Femur (tissue), 1 donor: ENCODE data around the gene GEN1.

Experiments used
- DNase-seq: peaks from one replicate; pipeline ENCODE4 v3.0.0-alpha.2; 2017

Gene GEN1

DNA sequence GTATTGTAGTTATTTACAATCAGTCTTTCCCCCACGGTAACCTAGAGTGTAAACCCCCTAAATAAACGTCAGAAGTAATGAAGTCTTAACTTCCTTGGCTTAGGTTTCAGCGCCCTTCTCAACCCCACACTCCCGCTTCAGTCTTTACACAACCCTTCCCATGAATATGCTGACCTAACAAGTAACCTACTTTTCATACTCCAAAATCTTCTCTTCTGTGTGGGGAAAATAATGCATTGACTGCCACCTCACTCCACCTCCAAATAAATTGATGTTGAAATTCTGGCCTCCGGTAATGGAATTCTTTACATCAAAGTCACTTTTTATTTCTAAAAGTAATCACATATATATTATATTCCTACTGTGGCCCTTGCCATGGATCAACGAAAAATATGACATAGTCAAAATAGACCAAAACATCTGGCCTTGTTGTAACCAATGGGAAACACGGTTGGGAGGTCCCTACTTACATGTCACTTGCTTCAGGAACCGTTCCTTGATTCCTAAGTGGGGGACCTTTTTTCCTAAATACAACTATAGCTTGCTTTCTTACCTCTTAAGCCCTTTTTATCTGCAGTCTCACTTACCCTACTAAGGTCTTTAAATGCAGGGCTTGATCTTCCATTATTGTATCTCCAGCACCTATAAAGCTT lies 961 bp downstream of the GEN1 start:
- DNase-seq, result no peak

DNA sequence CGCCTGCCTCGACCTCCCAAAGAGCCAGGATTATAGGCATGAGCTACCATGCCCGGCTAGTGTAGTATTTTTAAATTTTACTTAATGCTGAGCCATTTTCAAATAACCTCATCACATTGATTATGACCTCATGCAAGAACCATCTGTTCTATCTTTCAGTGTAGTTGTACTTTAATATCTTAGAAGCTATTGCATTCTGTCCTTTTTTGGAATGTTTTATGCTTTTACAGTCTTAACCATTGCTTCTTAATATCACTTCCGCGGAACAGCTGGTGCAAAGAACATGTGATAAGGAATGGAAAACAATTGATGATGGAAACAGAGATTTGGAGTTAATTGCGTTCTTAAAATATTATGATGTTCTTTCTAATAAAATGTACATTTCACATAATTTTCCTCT lies 2.7 kb downstream of the GEN1 start:
- DNase-seq, result no peak

DNA sequence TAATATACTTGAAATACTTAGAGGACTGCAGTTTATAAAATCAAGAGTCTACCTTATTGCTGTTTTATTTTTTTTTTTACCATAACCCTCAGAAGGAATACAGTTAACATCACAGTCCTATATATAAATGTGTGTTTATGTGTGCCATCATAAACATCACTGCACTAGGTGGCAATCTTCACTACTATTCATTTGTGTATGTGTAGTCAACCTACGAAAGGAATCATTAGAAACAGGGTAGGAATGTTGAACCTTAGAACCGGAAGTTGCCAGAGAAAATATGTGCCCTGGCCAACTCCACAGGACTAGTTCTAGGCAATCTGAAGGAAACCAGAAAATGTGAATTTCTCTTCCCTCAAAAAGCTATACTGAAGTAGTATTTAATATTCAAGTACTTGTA lies 3.4 kb downstream of the GEN1 start:
- no peak for DNase-seq

DNA sequence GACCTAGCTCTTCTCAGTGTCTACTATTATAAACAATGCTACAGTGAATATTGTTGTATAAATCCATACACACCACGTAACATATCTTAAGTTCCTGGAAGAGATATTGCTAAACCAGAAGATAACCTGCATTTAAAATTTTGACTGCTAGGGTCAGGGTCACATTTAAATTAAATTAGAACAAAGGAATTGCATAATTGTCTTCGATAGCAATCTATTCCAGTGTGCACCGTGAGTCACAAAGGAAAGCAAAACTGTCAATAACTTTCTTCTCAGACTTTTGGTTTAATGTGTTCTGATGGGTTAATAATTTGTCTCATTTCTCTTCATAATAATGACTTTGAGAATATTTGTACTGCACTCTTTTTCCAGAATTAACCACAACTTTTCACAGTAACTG lies 4.2 kb downstream of the GEN1 start:
- DNase-seq, result no peak

DNA sequence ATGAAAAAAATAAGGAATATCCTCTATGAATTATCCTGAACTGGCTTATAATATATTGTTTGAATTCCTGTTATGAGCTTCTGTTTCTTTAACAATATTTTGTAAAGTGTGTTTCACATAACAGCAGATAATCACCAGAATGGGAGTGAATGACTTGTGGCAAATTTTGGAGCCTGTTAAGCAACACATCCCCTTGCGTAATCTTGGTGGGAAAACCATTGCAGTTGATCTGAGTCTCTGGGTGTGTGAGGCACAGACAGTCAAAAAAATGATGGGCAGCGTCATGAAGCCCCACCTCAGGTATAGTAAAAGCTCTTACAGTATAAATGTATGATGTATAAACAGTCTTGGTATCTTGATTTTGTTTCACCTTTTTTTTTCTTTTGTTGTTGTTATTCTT lies 5.9 kb downstream of the GEN1 start:
- DNase-seq, result no peak

DNA sequence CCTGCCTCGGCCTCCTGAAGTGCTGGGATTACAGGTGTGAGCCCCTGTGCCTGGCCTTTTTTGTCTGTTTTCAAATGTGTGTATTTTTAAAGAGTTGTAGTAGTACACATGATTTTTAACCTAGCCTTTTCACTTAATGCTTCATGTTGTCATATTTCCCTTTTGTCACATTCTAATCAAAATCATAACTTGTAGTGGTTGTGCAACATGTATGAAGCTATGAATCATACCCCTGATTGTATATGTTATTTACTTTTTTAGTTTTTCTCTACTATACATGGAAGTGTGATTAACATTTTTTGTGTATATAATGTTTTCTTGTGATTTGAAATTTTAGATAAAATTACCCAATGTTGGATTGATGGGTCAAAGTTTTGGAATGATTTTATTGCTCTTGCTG lies 8.5 kb downstream of the GEN1 start:
- no peak for DNase-seq

DNA sequence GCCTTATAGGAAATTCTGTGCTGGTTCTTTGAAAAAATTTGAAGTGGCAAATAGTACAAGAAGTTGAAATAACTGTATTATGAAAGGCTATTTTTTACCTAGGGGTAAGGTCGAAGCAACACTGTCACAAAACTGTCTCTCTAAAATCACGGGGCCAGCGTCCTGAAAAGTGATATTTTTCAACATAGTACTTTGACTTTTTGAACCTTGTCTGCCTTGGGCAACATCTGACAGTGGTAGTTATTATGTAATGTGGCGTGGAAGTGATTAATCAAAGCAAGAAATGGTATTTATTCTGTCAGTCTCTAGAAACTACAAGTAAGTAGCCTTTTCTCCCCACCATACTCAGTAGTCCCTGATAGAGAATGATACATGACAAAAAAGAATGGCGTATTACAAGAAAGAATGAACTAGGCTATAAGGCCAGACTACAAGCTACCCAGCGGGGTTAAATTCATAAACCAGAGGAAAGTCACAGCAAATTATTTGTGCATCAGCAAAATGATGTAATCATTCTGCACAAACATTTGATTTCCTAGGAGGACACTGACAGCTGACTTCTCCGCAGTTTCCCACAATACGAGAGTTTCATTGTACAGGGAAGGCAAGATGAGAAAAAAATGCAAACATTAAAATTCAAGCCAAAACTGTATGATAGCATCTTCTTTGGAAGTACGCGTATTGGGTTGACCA lies 9.8 kb downstream of the GEN1 start:
- DNase-seq, result no peak

DNA sequence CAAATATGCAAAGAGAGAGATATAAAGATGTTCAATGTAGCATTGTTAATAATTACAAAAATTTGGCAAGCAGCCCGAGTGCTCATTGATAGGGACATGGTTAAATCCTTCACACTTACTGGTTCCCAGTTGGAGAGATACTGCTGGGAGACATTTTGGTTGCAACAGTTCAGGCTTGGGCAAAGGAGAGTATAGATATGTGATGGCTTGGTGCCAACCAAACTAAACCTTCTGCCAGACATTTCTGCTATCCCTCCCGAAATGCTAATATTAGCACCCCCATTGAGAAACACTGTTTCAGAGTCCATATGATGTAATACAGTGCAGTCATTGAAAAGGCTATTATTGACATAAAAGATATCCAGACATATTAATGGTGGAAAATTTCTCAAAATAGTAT lies 11.5 kb downstream of the GEN1 start:
- DNase-seq, result no peak

DNA sequence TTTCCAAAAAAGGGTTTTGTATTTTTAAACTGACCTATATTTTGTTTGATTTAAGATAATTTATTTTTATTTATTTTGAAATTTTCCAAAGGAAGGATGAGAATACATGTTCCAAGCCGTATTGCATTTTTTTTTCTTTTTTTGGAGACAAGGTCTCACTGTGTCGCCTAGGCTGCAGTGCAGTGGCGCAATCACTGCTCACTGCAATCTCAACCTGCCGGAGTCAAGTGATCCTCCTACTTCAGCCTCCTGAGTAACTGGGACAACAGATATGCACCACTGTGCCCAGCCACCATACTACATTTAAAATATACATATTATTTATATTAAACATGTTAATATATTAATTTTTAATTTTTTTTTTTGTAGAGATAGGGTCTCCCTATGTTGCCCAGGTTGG lies 15.0 kb downstream of the GEN1 start:
- DNase-seq, result no peak

DNA sequence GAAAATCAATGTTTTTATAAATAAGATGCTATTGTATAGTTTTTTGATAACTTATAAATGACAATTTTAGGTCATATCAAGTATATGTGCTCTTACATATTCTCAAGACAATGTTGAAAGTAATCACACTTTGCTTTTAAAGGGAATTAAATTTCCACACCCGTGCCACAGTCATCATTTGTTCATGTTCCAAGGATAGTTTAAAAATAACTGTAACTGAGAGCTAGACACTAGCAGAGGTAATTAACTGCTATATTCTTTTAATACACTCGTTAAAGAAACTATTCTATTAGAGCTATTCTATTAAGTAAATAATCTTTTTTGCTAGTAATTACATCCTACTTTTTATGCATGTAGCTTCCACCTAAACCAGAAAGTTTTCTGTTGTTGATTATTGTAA lies 18.0 kb downstream of the GEN1 start:
- no peak for DNase-seq

DNA sequence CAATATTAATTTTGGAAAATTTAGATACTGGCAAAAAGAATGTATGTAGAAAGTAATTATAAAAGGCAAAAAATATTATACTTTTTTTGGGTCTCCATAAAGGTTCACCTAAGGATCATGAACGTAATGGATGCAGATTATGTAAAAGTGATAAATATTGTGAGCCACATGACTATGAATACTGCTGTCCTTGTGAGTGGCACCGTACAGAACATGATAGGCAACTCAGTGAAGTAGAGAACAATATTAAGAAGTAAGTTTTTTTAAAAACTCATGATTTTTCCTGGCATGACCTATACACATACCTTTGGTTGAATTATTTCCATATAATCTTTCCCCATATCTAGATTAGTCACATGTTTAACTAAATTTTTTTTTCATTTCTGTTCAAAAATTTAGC lies 18.6 kb downstream of the GEN1 start:
- no peak for DNase-seq

DNA sequence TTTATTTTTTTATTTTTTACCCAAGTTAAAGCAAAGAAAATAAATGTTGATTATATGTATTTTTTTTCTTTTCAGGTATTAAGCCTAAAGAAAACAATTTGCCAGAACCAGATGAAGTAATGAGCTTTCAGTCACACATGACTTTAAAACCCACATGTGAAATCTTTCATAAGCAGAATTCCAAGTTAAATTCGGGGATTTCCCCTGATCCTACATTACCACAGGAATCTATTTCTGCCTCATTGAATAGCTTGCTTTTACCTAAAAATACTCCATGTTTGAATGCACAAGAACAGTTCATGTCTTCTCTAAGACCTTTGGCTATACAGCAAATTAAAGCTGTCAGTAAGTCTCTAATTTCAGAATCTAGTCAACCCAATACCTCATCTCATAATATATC lies 26.6 kb downstream of the GEN1 start:
- DNase-seq, result no peak

DNA sequence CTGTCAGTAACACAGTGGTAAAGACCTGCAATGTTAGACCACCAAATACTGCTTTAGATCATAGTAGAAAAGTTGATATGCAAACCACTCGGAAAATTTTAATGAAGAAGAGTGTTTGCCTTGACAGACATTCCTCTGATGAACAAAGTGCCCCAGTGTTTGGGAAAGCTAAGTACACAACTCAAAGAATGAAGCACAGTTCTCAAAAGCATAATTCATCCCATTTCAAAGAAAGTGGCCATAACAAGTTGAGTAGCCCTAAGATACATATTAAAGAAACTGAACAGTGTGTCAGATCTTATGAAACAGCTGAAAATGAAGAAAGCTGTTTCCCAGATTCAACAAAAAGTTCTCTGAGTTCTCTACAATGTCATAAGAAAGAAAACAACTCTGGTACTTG lies 27.5 kb downstream of the GEN1 start:
- DNase-seq, result no peak

DNA sequence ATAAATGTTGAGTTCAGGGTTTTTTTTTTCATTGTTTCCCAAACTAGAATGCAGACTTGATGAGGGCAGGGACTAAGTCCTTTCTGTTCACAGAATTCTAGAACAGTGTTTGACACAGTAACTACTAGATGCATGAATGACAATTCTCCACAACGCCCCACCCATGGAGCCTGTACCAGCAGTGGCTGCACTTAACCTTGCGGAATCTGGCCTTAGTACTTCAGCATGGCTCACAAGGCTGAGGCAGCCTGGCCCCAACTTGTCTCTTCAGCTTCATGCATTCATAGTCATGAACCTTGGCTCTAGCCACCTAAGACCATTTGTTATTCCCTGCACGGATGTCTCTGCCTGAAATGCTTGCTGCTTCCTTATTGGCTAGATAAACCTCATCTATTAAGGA lies 32.8 kb downstream of the GEN1 start:
- no peak for DNase-seq

DNA sequence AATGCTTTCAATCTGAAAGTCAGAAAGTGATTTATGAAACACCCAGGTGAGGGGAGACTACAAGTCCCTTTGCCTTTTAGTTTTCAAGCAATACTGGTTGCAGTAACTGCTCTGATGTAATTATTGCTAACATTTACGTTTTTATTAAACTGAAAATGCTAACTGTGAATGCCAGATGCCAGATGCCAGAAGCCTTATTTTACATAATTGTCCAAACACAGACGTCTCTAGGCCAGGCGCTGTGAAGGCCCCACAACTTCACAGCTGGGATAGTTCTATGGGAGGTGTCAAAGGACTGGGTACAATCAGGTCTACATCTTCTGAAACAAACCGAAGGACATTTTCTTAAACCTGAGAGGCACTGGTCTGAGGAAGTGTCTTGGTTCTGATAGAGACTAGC lies 34.8 kb downstream of the GEN1 start:
- no peak for DNase-seq

DNA sequence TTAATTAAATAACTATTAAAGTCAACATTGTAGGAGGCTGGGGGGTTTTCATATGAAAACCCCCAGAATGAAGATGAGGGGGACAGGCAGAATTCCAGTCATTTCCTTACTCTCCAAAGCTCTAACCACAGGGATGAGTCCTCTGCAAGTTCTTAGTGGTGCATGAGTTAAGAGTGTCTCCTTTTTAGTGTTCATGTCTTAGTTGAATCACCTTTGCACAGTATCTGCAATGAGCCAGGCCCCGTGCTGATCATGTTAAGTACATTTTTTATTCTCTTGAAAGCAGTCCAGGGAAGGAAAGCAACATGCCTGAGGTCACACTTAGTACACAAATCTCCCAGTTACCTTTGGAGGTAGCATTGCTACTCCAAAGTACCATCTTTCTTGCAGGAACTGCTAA lies 36.6 kb downstream of the GEN1 start:
- DNase-seq, result no peak

DNA sequence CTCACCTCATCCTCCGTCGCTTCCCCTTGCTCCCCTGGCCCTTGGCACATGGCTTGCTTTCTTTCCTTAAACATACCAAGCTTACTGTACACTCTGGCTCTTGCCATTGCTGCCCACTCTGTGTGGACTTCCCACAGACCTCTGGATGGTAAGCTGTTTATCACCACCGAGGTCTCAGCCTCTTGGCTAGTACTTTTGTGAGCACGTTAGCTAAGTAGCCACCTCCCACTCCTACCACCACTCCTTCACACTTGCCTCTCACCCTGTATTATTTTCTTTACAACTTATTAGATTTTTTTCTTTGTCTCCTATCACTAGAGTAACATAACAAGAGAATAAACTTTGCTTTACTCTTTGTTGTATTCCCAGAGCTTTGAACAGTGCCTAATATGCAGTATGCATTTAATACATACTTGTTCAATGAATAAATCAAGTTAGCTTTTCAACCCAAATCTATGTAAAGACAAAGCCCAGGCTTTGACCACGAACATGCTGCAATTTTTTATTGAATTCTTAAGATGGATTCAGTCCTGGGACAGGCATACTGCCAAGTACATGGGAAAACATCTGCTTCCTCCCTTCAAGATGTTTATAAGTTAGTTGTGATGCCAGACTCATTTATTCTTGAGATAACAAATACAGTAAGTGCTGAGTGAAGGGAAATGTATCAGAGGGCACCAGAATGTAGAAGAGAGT lies 37.3 kb downstream of the GEN1 start:
- DNase-seq, result no peak

DNA sequence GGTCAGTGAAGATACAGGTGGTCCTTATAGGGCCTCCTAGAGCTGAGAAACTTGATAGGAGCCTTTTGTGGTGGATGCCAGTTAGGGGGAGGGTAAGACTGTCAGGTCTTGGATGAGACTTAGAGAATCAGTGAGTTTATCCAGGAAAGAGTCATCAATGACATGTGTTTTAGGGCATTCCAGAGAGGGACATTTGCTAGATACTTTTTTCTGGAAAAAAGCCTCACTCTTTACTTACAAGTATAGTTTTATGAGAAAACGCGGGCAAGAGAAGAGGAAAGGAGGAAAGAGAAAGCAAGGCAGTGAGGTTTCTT lies 37.8 kb downstream of the GEN1 start:
- DNase-seq, result no peak

DNA sequence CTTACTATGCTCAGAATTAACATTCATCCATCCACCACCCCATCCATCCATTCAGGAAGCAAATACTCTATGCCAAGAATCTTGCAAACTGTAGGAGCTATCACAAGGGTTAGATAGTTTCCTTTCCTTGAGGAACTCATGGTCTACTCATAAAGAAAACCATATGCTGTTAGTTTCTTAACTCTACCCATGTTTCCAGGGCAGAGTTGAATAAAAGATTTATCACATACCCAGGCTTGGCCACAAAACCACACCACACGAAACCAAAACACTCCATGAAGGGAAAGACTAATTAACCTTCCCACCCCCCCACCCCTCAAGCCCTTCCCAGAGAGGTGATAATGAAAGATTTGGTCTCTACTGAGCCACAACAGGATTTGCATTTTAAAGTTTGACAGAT lies 38.6 kb downstream of the GEN1 start:
- DNase-seq, result no peak

DNA sequence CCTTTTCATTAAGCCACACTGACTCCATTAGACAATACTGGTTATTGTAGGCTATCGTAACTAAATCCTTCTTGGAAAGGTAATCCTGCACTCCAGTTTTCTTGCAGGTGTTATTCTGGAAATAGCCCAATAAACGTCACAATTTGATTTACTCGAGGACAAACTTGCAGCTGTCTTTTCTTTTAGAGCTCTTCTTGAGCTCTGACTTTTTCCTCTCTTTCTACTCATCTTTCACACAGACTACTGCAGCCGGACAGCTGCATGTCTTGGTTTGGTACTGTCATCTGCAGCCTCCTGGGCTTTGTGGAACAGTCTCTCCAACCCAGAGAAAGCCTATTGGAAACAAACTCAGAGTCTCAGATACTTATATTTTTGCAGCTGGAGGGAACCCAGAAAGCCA lies 39.4 kb downstream of the GEN1 start:
- DNase-seq, result no peak

DNA sequence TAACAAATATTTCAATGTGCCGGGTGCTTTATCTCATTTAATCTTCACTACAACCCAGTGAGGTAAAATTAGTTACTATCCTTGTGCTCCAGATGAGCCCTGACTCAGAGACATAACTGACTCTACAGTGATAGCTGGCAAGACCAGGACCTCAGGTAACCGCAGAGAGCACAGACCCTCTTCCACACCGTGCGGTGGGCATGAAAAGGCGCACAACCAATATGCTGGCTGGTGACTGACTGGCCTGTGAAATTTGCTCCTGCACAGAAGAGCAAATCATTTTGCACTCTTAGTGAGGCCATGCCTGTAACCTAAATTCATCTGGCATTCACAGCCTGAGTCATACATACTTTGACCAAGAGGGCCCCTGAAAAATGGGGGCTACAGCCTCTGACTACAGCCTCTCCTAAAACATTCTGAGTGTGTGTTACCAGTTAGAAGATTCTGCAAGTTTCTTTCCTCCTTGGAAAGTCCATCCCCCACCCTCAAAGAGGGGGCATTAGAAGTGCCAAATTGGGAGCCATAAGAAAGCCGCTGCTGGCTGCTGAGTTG lies 39.9 kb downstream of the GEN1 start:
- DNase-seq, result no peak

DNA sequence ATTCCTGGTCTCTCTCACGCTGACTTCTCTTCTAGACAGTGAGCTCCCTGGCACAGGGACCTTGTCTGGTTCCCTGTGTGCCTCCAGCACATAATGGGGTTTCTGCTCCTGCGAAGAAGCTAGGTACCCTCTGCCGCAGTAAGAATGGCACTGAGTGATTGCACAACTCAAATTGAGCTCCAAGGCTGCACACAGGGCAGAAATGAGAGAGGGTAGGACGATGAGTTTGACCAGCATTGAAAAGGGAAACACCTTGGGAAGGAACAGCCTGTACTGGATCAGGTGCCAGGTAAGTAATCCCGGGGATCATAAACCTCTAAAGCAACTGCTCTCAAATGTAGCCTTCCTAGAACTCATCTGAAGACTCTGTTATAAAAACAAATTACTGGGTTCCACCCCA lies 41.4 kb downstream of the GEN1 start:
- DNase-seq, result no peak

DNA sequence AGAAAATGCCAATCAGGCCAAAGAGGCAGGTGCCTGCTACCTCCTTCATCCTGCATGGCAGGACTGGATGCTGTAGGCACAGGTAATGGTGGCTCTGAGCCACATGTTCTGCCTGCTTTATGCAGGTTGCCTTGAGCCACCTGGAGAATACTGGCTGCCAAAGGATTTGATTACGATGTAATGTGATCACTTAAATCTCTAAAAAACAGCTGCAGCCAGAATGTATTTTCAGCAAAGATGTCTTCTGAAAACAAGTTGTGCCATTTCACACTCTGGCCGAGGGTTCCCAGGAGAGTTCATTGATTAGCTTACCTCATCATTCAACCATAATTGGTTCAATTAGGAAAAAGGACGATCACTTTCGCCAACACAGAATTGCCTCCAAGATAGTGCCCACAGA lies 44.4 kb downstream of the GEN1 start:
- DNase-seq, result no peak

DNA sequence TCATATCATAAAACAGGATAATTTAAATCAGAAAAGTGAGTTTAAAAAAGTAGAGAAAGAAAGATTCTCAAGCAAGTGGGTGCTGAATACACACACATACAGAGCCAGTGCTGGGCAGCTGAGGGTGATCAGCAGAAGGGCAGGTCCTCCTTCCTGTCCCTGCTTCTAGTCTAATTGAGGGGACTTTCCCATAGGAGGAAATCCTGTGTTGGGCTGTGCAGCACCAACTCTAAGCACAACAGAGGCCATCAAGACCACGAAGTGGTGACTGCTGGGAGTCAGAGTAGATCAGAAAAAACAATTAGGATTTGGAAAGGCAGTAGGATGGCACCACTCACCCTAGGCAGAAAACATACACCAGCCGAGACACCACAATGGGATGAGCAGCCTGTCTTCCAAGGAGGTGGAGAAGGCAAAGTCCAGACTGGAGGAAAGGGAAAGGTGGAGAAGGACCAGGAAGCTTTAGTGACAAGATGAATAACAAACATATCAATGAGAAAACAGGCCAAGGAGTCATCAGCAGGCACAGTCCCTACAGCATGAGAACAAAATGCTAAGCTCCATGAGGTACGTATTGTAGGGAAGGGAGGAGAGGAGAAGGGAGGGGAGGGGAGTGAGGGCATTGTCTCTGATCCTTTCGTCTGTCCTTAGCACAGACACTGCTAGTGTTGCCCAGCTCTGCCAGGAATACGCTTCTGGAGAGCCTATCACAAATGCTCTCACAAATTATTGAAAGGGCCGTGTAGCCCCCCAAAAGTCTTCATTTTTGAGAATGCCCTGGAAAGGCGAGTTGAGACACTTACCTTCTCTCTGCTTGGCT lies 45.6 kb downstream of the GEN1 start:
- no peak for DNase-seq
